ENCODE measurements around the gene LRRC74A.

DNA sequence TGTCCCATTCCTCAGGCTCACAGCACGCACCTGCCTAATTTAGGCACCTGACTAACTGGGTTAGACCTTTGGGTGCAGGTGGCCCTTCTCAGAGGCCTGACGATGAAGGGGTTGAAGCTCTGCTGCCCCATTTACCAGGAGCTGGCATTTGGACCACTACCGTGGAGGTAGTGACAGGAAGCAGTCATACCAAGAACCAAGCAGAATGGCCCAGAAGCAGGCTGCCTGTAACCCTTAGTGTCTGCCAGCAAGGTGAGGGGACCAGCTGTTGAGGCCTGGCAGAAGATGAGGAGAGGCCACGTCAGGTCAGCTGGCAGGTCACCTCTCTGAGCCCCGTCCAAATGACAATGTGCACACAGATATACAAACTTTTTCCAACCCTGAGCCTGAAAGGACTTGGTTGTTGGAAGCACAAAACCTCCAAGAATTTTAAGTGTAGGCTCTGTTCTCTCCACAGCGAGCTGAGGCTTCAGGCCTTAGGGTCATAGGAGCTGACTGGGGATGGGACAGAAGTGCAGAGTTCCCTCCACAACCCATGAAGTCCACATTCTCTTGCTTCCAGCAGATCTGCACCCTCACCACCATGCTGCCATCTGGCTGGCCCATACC lies 41.8 kb upstream of the LRRC74A start:
- TF ChIP-seq YBX1 (IDR thresholded peaks at IDR 0.05) (no peak), EZH2 (IDR thresholded peaks at IDR 0.05; ENCODE audit: borderline replicate concordance, control insufficient read depth, low read depth, low read length) (no peak), POLR2A (IDR thresholded peaks at IDR 0.05; ENCODE audit: low read depth, low read length) (no peak)
- TF ChIP-seq, protein P1, sequence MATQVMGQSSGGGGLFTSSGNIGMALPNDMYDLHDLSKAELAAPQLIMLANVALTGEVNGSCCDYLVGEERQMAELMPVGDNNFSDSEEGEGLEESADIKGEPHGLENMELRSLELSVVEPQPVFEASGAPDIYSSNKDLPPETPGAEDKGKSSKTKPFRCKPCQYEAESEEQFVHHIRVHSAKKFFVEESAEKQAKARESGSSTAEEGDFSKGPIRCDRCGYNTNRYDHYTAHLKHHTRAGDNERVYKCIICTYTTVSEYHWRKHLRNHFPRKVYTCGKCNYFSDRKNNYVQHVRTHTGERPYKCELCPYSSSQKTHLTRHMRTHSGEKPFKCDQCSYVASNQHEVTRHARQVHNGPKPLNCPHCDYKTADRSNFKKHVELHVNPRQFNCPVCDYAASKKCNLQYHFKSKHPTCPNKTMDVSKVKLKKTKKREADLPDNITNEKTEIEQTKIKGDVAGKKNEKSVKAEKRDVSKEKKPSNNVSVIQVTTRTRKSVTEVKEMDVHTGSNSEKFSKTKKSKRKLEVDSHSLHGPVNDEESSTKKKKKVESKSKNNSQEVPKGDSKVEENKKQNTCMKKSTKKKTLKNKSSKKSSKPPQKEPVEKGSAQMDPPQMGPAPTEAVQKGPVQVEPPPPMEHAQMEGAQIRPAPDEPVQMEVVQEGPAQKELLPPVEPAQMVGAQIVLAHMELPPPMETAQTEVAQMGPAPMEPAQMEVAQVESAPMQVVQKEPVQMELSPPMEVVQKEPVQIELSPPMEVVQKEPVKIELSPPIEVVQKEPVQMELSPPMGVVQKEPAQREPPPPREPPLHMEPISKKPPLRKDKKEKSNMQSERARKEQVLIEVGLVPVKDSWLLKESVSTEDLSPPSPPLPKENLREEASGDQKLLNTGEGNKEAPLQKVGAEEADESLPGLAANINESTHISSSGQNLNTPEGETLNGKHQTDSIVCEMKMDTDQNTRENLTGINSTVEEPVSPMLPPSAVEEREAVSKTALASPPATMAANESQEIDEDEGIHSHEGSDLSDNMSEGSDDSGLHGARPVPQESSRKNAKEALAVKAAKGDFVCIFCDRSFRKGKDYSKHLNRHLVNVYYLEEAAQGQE (IDR thresholded peaks at IDR 0.05; ENCODE audit: low read depth, low read length), result no peak
- TF ChIP-seq, protein P2, sequence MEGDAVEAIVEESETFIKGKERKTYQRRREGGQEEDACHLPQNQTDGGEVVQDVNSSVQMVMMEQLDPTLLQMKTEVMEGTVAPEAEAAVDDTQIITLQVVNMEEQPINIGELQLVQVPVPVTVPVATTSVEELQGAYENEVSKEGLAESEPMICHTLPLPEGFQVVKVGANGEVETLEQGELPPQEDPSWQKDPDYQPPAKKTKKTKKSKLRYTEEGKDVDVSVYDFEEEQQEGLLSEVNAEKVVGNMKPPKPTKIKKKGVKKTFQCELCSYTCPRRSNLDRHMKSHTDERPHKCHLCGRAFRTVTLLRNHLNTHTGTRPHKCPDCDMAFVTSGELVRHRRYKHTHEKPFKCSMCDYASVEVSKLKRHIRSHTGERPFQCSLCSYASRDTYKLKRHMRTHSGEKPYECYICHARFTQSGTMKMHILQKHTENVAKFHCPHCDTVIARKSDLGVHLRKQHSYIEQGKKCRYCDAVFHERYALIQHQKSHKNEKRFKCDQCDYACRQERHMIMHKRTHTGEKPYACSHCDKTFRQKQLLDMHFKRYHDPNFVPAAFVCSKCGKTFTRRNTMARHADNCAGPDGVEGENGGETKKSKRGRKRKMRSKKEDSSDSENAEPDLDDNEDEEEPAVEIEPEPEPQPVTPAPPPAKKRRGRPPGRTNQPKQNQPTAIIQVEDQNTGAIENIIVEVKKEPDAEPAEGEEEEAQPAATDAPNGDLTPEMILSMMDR (IDR thresholded peaks at IDR 0.05 in 2 of 3, conservative IDR thresholded peaks at IDR 0.05 in 1 of 3; ENCODE audit: control insufficient read depth in 2 of 3, extremely low read depth in 1 of 3, insufficient read depth in 1 of 3, low read depth in 3 of 3, low read length in 3 of 3), result no peak
